B cell (primary cell): Measurements from ENCODE around the gene DUSP18. TPM values are rescaled to one million over a fixed set of nuclear protein-coding genes. Genes with fewer than 3 reads are reported as not detected.

Experiments used
- ATAC-seq: fragments of 200-7000 bp; cut with Tn5 transposase; one replicate; pipeline ENCODE4 v1.10.0; 2021; ENCODE audit warnings: low read depth, mild to moderate bottlenecking, moderate number of reproducible peaks, moderate library complexity
- CTCF ChIA-PET: fragments of 350-600 bp; sonication (Branson Sonifier 250); formaldehyde crosslinking; loops from one replicate; lab custom pipeline; 2021; ENCODE audit warnings: antibody characterized with exemption, inconsistent platforms; lab: Charles Lee
- POLR2A ChIA-PET: fragments of 350-600 bp; sonication (Branson Sonifier 250); formaldehyde crosslinking; loops from one replicate; lab custom pipeline; 2021; ENCODE audit warnings: antibody characterized with exemption; lab: Charles Lee
- DNase-seq: peaks from one replicate; pipeline ENCODE4 v3.0.0; 2013
- H2AFZ ChIP-seq: 2 replicates; pipeline ENCODE4 v1.6.1; 2012; ENCODE audit warnings: mild to moderate bottlenecking, low read depth, low read length; ENCODE audit not compliant: insufficient read depth, poor library complexity, severe bottlenecking
- H3K27ac ChIP-seq, 2 donors: 1 replicate in 1 of 2; 2 replicates in 1 of 2; pipeline ENCODE4 v1.5.1; 2012 to 2013; ENCODE audit warnings: low read length in 2 of 2, mild to moderate bottlenecking in 2 of 2, moderate library complexity in 1 of 2
- H3K27me3 ChIP-seq, 4 experiments: fragments of 200-600 bp in 1 of 4; sonication (generic) in 1 of 4; replicated peaks in 1 of 4; 1 replicate in 2 of 4; 2 replicates in 2 of 4; pipeline versions ENCODE4 v1.6.1 to v1.7.0; 2013 to 2016; ENCODE audit warnings: low read length in 3 of 4, mild to moderate bottlenecking in 2 of 4, mixed read lengths in 1 of 4, moderate library complexity in 1 of 4; ENCODE audit not compliant: insufficient read depth in 4 of 4, control insufficient read depth in 3 of 4; ENCODE audit errors: control extremely low read depth in 1 of 4
- H3K36me3 ChIP-seq, 2 experiments: replicated peaks in 1 of 2; 1 replicate in 1 of 2; 2 replicates in 1 of 2; pipeline versions ENCODE4 v1.6.1 to v1.7.1; 2013; ENCODE audit warnings: low read length in 1 of 2; ENCODE audit not compliant: insufficient read depth in 2 of 2, control insufficient read depth in 1 of 2; ENCODE audit errors: control extremely low read depth in 1 of 2, extremely low read depth in 1 of 2
- H3K4me1 ChIP-seq, 2 donors: fragments of 200-600 bp in 1 of 2; sonication (generic) in 1 of 2; 1 replicate in 1 of 2; 2 replicates in 1 of 2; pipeline versions ENCODE4 v1.5.1 to v1.6.1; 2013 to 2017; ENCODE audit warnings: low read length in 2 of 2; ENCODE audit not compliant: control insufficient read depth in 2 of 2, insufficient read depth in 2 of 2
- H3K4me2 ChIP-seq: replicated peaks from 2 replicates; pipeline ENCODE3; 2012; ENCODE audit warnings: mild to moderate bottlenecking, low read depth, low read length; ENCODE audit not compliant: poor library complexity, severe bottlenecking
- H3K4me3 ChIP-seq, 5 experiments: fragments of 200-600 bp in 1 of 5; sonication (generic) in 1 of 5; 1 replicate in 3 of 5; 2 replicates in 2 of 5; pipeline versions ENCODE4 v1.5.1 to v1.7.0; 2011 to 2016; ENCODE audit warnings: low read length in 4 of 5, mild to moderate bottlenecking in 4 of 5, low read depth in 2 of 5, control low read depth in 1 of 5, moderate library complexity in 1 of 5; ENCODE audit not compliant: insufficient read depth in 1 of 5; ENCODE audit errors: control extremely low read depth in 1 of 5, extremely low read depth in 1 of 5
- H3K79me2 ChIP-seq: fragments of 200-600 bp; sonication (generic); one replicate; pipeline ENCODE4 v1.6.0; 2016; ENCODE audit warnings: low read length; ENCODE audit not compliant: control insufficient read depth, insufficient read depth
- H3K9ac ChIP-seq: fragments of 200-600 bp; sonication (generic); 2 replicates; pipeline ENCODE4 v1.6.1; 2017; ENCODE audit warnings: mild to moderate bottlenecking, low read length, moderate library complexity
- H3K9me3 ChIP-seq, 3 donors: one replicate each; pipeline versions ENCODE4 v1.6.1 to v1.7.1; 2013; ENCODE audit warnings: low read length in 2 of 3; ENCODE audit not compliant: control insufficient read depth in 2 of 3, insufficient read depth in 1 of 3; ENCODE audit errors: control extremely low read depth in 1 of 3
- H4K20me1 ChIP-seq: 2 replicates; pipeline ENCODE4 v1.6.0; 2012; ENCODE audit warnings: mild to moderate bottlenecking, low read length; ENCODE audit not compliant: insufficient read depth, control insufficient read depth, poor library complexity, severe bottlenecking
- H3K27ac Mint-ChIP-seq: one replicate; pipeline ENCODE4 v1.8.0; 2021; ENCODE audit warnings: mixed read lengths
- H3K27me3 Mint-ChIP-seq: one replicate; pipeline ENCODE4 v1.8.0; 2021; ENCODE audit warnings: mixed read lengths
- H3K4me1 Mint-ChIP-seq: one replicate; pipeline ENCODE4 v1.8.0; 2021; ENCODE audit warnings: mixed read lengths
- H3K4me3 Mint-ChIP-seq: one replicate; pipeline ENCODE4 v1.8.0; 2021; ENCODE audit warnings: mixed read lengths
- H3K9me3 Mint-ChIP-seq: one replicate; pipeline ENCODE4 v1.8.0; 2022; ENCODE audit warnings: mixed read lengths; ENCODE audit not compliant: insufficient read depth
- CTCF ChIP-seq: fragments of 200-600 bp; IDR thresholded peaks from one replicate; pipeline ENCODE4 v1.8.0; 2022; ENCODE audit warnings: antibody characterized with exemption, mild to moderate bottlenecking
- EZH2 ChIP-seq: IDR thresholded peaks from 2 replicates; pipeline ENCODE4 v1.6.1; 2012; ENCODE audit warnings: borderline replicate concordance, low read depth, mild to moderate bottlenecking, moderate library complexity, low read length; ENCODE audit not compliant: insufficient read depth, poor library complexity, severe bottlenecking
- WGBS: methylation state at CpG from one replicate; pipeline ENCODE4 v1.1.5; 2013; ENCODE audit warnings: missing lambda C conversion rate; ENCODE audit not compliant: insufficient coverage; 5-methylcytosine and 5-hydroxymethylcytosine counted together
- intact Hi-C: fragments of 100-400 bp; cut with micrococcal nuclease; formaldehyde crosslinking; loops from one replicate; pipeline ENCODE4 v1.10.0; 2022
- polyA plus RNA-seq: library from polyadenylated mRNA; depleted of rRNA; stranded (reverse); fragments of >200 nt; gene quantifications from 2 replicates; pipeline ENCODE4 v1.2.3, GENCODE V29; 2012
- total RNA-seq, 2 donors: library from RNA; stranded (reverse); fragments of 120-200 nt in 1 of 2; gene quantifications; 1 replicate in 1 of 2; 2 replicates in 1 of 2; pipeline versions ENCODE4 v1.2.3 to v1.2.4, GENCODE V29; 2013 to 2022

Gene DUSP18
- total and polyA plus RNA-seq, 2 donors (not counting 1 experiment from before 2014, with no cell fraction given), result 20.6 to 21.2 TPM

- no peaks in the 10 kb centered on the region for H3K27me3 ChIP-seq
- no peaks in the 10 kb centered on the region for H3K9me3 Mint-ChIP-seq
- no peak overlapping the region for H3K27ac Mint-ChIP-seq
- H3K4me1 Mint-ChIP-seq, result peaks cover 3% of the 10 kb centered on the region
- H3K4me1 ChIP-seq, result no peaks in the 10 kb centered on the region
- DNase-seq (no peak), ATAC-seq (no peak)
- H4K20me1 ChIP-seq, result no peaks in the 10 kb centered on the region
- H3K36me3 ChIP-seq, result no peaks in the 10 kb centered on the region
- POLR2A ChIA-PET, result no interaction called here
- CTCF ChIA-PET, result no interaction called here
- no peak overlapping the region for H3K4me2 ChIP-seq
- no peak overlapping the region for H3K27ac ChIP-seq
- peaks cover 16% of the 10 kb centered on the region for H3K27me3 Mint-ChIP-seq
- H2AFZ ChIP-seq, result no peak overlapping the region
- no peaks in the 10 kb centered on the region for H3K79me2 ChIP-seq
- no peaks in the 10 kb centered on the region for H3K9me3 ChIP-seq
- no peak overlapping the region for H3K4me3 Mint-ChIP-seq
- no peak overlapping the region for H3K4me3 ChIP-seq
- H3K9ac ChIP-seq, result no peak overlapping the region
- WGBS, result 89% methylated on average over 1 of the region's 1 CpG
- no peak for TF ChIP-seq EZH2
- intact Hi-C loops, result no loop called here
These were observed 35.2 kb upstream of the DUSP18 start for GRCh38 chr22:30702856-30703255.

- ChIA-PET POLR2A (no interaction called here), CTCF (interaction anchor here (1.6 kb wide), 1 partner anchor 10 kb away, joined by 3 read pairs; no protein-coding TSS in a partner anchor)
- no peak overlapping the region for H3K27ac ChIP-seq
- no peak overlapping the region for H2AFZ ChIP-seq
- DNase-seq, result no peak
- Mint-ChIP-seq H3K27ac (no peak overlapping the region), H3K9me3 (no peaks in the 10 kb centered on the region), H3K4me3 (no peak overlapping the region), H3K27me3 (peaks cover 22% of the 10 kb centered on the region), H3K4me1 (peaks cover 3% of the 10 kb centered on the region)
- no peaks in the 10 kb centered on the region for H3K4me1 ChIP-seq
- no peak for ATAC-seq
- H4K20me1 ChIP-seq, result no peaks in the 10 kb centered on the region
- no peak overlapping the region for H3K9ac ChIP-seq
- no peak overlapping the region for H3K4me3 ChIP-seq
- intact Hi-C loops, result no loop called here
- no peak for TF ChIP-seq EZH2
- TF ChIP-seq CTCF, result no peak
- no peaks in the 10 kb centered on the region for H3K36me3 ChIP-seq
- WGBS, result 90% methylated on average over 1 of the region's 1 CpG
- H3K79me2 ChIP-seq, result no peaks in the 10 kb centered on the region
- no peaks in the 10 kb centered on the region for H3K9me3 ChIP-seq
- H3K4me2 ChIP-seq, result no peak overlapping the region
- H3K27me3 ChIP-seq, result no peaks in the 10 kb centered on the region
These were observed 34.2 kb upstream of the DUSP18 start for GRCh38 chr22:30701872-30702271.
